ENCODE data around the gene CDH4.

CDH4 gene

GRCh38 chr20:61861054-61861841 is 609.2 kb downstream of the CDH4 start:
- DNase-seq (ENCODE audit: extremely low read depth in 1 of 2, low read depth in 1 of 2), result no peak

- no peak for DNase-seq (ENCODE audit: extremely low read depth in 1 of 2, low read depth in 1 of 2)
Observed at GRCh38 chr20:61861858-61862257, 609.8 kb downstream of the CDH4 start.

GRCh38 chr20:61862881-61863280 is 610.8 kb downstream of the CDH4 start:
- no peak for DNase-seq (ENCODE audit: extremely low read depth in 1 of 2, low read depth in 1 of 2)

GRCh38 chr20:61864481-61864880 is 612.4 kb downstream of the CDH4 start:
- DNase-seq (ENCODE audit: extremely low read depth in 1 of 2, low read depth in 1 of 2), result no peak

- DNase-seq (ENCODE audit: extremely low read depth in 1 of 2, low read depth in 1 of 2), result no peak
Observed at GRCh38 chr20:61865353-61865752, 613.3 kb downstream of the CDH4 start.

- DNase-seq (ENCODE audit: extremely low read depth in 1 of 2, low read depth in 1 of 2), result no peak
Observed at GRCh38 chr20:61866165-61866564, 614.1 kb downstream of the CDH4 start.

GRCh38 chr20:61868006-61868405 is 615.9 kb downstream of the CDH4 start:
- DNase-seq (ENCODE audit: extremely low read depth in 1 of 2, low read depth in 1 of 2), result no peak

GRCh38 chr20:61868466-61869090 is 616.5 kb downstream of the CDH4 start:
- no peak for DNase-seq (ENCODE audit: extremely low read depth in 1 of 2, low read depth in 1 of 2)

- DNase-seq (ENCODE audit: extremely low read depth in 1 of 2, low read depth in 1 of 2), result no peak
Observed at GRCh38 chr20:61869750-61870507, 617.9 kb downstream of the CDH4 start.

GRCh38 chr20:61871160-61871559 is 619.1 kb downstream of the CDH4 start:
- DNase-seq (ENCODE audit: extremely low read depth in 1 of 2, low read depth in 1 of 2), result no peak

GRCh38 chr20:61871913-61872312 is 619.9 kb downstream of the CDH4 start:
- no peak for DNase-seq (ENCODE audit: extremely low read depth in 1 of 2, low read depth in 1 of 2)

- DNase-seq (ENCODE audit: extremely low read depth in 1 of 2, low read depth in 1 of 2), result no peak
Observed at GRCh38 chr20:61872371-61872900, 620.4 kb downstream of the CDH4 start.

GRCh38 chr20:61873651-61874420 is 621.8 kb downstream of the CDH4 start:
- no peak for DNase-seq (ENCODE audit: extremely low read depth in 1 of 2, low read depth in 1 of 2)

- no peak for DNase-seq (ENCODE audit: extremely low read depth in 1 of 2, low read depth in 1 of 2)
Observed at GRCh38 chr20:61874421-61875068, 622.5 kb downstream of the CDH4 start.

- no peak for DNase-seq (ENCODE audit: extremely low read depth in 1 of 2, low read depth in 1 of 2)
Observed at GRCh38 chr20:61875221-61875885, 623.3 kb downstream of the CDH4 start.

- DNase-seq (ENCODE audit: extremely low read depth in 1 of 2, low read depth in 1 of 2), result no peak
Observed at GRCh38 chr20:61875996-61876395, 623.9 kb downstream of the CDH4 start.

GRCh38 chr20:61876952-61877728 is 625.1 kb downstream of the CDH4 start:
- no peak for DNase-seq (ENCODE audit: extremely low read depth in 1 of 2, low read depth in 1 of 2)

- no peak for DNase-seq (ENCODE audit: extremely low read depth in 1 of 2, low read depth in 1 of 2)
Observed at GRCh38 chr20:61877776-61878477, 625.9 kb downstream of the CDH4 start.

All from activated CD8-positive, alpha-beta memory T cell treated with anti-CD3 and anti-CD28 coated beads for 1 hour (primary cell).